Middle frontal gyrus (tissue), 1 donor: ENCODE data around the gene AP1M1.
"Not testable (repeated sequence)": the region's sequence is repeated elsewhere in the genome, so short reads cannot be mapped to it uniquely, and the experiment has no call there.

ENCODE experiments used
- DNase-seq: peaks from one replicate; pipeline ENCODE4 v3.0.0-alpha.2; 2015; ENCODE audit warnings: low spot score; ENCODE audit errors: extremely low spot score

Gene AP1M1

GRCh38 chr19:16197622-16198369 is at the start of gene AP1M1:
Gene AP1M1 (plus strand): TSS chr19:16197911. CDS start chr19:16198027, 116 bp downstream.
- peak; percentile 96 for DNase-seq

- no peak for DNase-seq
Observed at GRCh38 chr19:16148443-16149229, 49.1 kb upstream of the AP1M1 start.

- no peak for DNase-seq
Observed at GRCh38 chr19:16153582-16154336, 44.0 kb upstream of the AP1M1 start.

GRCh38 chr19:16154557-16154956 is 43.2 kb upstream of the AP1M1 start:
- DNase-seq, result no peak

- no peak for DNase-seq
Observed at GRCh38 chr19:16155128-16155527, 42.6 kb upstream of the AP1M1 start.

GRCh38 chr19:16156904-16157303 is 40.8 kb upstream of the AP1M1 start:
- DNase-seq, result no peak

- DNase-seq, result no peak
Observed at GRCh38 chr19:16157601-16158000, 40.1 kb upstream of the AP1M1 start.

GRCh38 chr19:16159655-16160054 is 38.1 kb upstream of the AP1M1 start:
- no peak for DNase-seq

- no peak for DNase-seq
Observed at GRCh38 chr19:16160445-16160942, 37.2 kb upstream of the AP1M1 start.

GRCh38 chr19:16160943-16161560 is 36.7 kb upstream of the AP1M1 start:
- DNase-seq, result no peak

- DNase-seq, result peak; percentile 17
Observed at GRCh38 chr19:16161840-16162239, 35.9 kb upstream of the AP1M1 start.

- DNase-seq, result no peak
Observed at GRCh38 chr19:16164222-16164890, 33.4 kb upstream of the AP1M1 start.

- no peak for DNase-seq
Observed at GRCh38 chr19:16166417-16166816, 31.3 kb upstream of the AP1M1 start.

GRCh38 chr19:16167055-16167454 is 30.7 kb upstream of the AP1M1 start:
- DNase-seq, result no peak

- DNase-seq, result no peak
Observed at GRCh38 chr19:16168465-16169081, 29.1 kb upstream of the AP1M1 start.

GRCh38 chr19:16170134-16170533 is 27.6 kb upstream of the AP1M1 start:
- DNase-seq, result no peak

GRCh38 chr19:16175954-16176353 is 21.8 kb upstream of the AP1M1 start:
- no peak for DNase-seq

- DNase-seq, result not testable (repeated sequence)
Observed at GRCh38 chr19:16178866-16179265, 18.8 kb upstream of the AP1M1 start.

GRCh38 chr19:16180611-16181010 is 17.1 kb upstream of the AP1M1 start:
- DNase-seq, result no peak

GRCh38 chr19:16184665-16185122 is 13.0 kb upstream of the AP1M1 start:
- DNase-seq, result no peak
